Cardiac muscle cell (in vitro differentiated cells and primary cell): ENCODE measurements around the gene APP. TPM values are rescaled to one million over a fixed set of nuclear protein-coding genes. Genes with fewer than 3 reads are reported as not detected.

Source experiments
- DNase-seq, 2 donors: peaks; one replicate each; pipeline versions ENCODE4 v3.0.0 to v3.0.0-alpha.2; 2010 to 2017; ENCODE audit warnings: low read depth in 1 of 2, low spot score in 1 of 2
- H3K27ac ChIP-seq: fragments of 200-600 bp; sonication (generic); 2 replicates; pipeline ENCODE4 v1.5.1; 2016
- H3K27me3 ChIP-seq: fragments of 200-600 bp; sonication (generic); 2 replicates; pipeline ENCODE4 v1.6.0; 2016; ENCODE audit warnings: control low read depth
- H3K36me3 ChIP-seq: fragments of 200-600 bp; sonication (generic); 2 replicates; pipeline ENCODE4 v1.5.1; 2016; ENCODE audit warnings: control low read depth
- H3K4me1 ChIP-seq: fragments of 200-600 bp; sonication (generic); 2 replicates; pipeline ENCODE4 v1.8.1; 2017; ENCODE audit warnings: low read depth, mild to moderate bottlenecking, mixed run types
- H3K4me3 ChIP-seq: fragments of 200-600 bp; sonication (generic); 2 replicates; pipeline ENCODE4 v1.5.1; 2016; ENCODE audit warnings: mild to moderate bottlenecking
- H3K9me3 ChIP-seq: fragments of 200-600 bp; sonication (generic); 2 replicates; pipeline ENCODE4 v1.5.1; 2017; ENCODE audit warnings: low read depth, mild to moderate bottlenecking, control low read depth
- CTCF ChIP-seq: IDR thresholded peaks from 2 replicates; pipeline ENCODE4 v1.5.1; 2012; ENCODE audit warnings: low read depth, mild to moderate bottlenecking, low read length
- polyA plus RNA-seq: library from polyadenylated mRNA; unstranded; fragments of >200 nt; fragmentation: Nextera tagmentation; extraction: Ambion mirVana; gene quantifications from 2 replicates; pipeline ENCODE4 v1.2.1, GENCODE V29; 2016
- total RNA-seq: library from RNA; depleted of rRNA; stranded (reverse); fragments of >200 nt; gene quantifications from 2 replicates; pipeline ENCODE4 v1.2.3, GENCODE V29; 2016

Gene APP
- total and polyA plus RNA-seq, 2 experiments from 2014 or later, result 31.8 to 359 TPM

DNA sequence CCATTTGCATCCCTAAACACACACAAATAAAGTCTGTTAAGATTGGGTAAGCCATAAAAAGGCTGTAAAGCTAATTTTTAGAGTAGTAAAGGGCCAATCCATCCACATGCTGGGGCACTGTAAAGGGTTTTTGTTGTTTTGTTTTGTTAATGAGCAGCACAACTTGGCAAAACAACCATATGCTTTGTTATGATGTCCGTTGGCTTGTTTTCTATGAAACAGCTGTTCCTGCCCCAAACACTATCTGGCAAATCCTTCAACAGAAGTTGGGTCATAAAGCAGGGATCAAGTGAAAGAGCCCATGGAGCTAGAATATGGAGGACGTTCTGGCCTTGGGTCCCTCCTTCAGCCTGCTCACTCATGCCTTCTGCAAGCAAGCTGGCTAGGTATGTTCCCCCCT, 183.6 kb downstream of the APP start:
- no peak overlapping the region for H3K27ac ChIP-seq

GRCh38 chr21:25985990-25986389, 184.6 kb downstream of the APP start:
- H3K27me3 ChIP-seq, result no peaks in the 10 kb centered on the region
- H3K27ac ChIP-seq, result no peak overlapping the region
- no peak for TF ChIP-seq CTCF
- no peak overlapping the region for H3K4me3 ChIP-seq
- H3K4me1 ChIP-seq, result no peaks in the 10 kb centered on the region
- DNase-seq, result no peak
- no peaks in the 10 kb centered on the region for H3K9me3 ChIP-seq
- H3K36me3 ChIP-seq, result peaks cover 11% of the 10 kb centered on the region

More for the DNA sequence above, 183.6 kb downstream of the APP start:
- H3K4me1 ChIP-seq, result no peaks in the 10 kb centered on the region
- no peak for DNase-seq
- no peaks in the 10 kb centered on the region for H3K9me3 ChIP-seq
- H3K4me3 ChIP-seq, result no peak overlapping the region
- H3K27me3 ChIP-seq, result no peaks in the 10 kb centered on the region
- no peak for TF ChIP-seq CTCF
- peaks cover 9% of the 10 kb centered on the region for H3K36me3 ChIP-seq

GRCh38 chr21:25984538-25984937, 186.0 kb downstream of the APP start:
- DNase-seq, result no peak
- no peak overlapping the region for H3K4me3 ChIP-seq
- H3K4me1 ChIP-seq, result no peaks in the 10 kb centered on the region
- no peaks in the 10 kb centered on the region for H3K9me3 ChIP-seq
- H3K36me3 ChIP-seq, result peaks cover 11% of the 10 kb centered on the region
- no peak for TF ChIP-seq CTCF
- no peak overlapping the region for H3K27ac ChIP-seq
- no peaks in the 10 kb centered on the region for H3K27me3 ChIP-seq

DNA sequence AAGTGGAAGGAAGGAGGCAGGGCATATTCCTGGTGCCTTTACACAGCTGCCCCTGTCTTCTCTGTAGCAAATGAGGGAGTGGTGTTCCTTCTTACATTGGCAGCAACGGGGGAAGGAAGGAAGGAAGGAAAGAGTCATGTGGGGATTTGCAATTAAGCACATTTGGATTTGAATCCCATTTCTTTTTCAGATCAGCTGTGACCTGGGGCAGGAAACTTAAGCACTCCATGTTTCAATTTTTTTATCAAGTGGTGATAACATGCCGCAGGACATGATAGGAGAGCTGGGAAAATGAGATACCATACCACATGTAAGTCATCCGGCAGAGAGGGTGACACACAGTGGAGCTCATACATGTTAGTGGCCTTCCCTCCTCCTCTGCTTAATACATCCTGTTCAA, 186.8 kb downstream of the APP start:
- Histone ChIP-seq H3K9me3 (no peaks in the 10 kb centered on the region), H3K4me1 (no peaks in the 10 kb centered on the region), H3K27ac (no peak overlapping the region), H3K27me3 (no peaks in the 10 kb centered on the region), H3K4me3 (no peak overlapping the region), H3K36me3 (peaks cover 11% of the 10 kb centered on the region)
- TF ChIP-seq CTCF, result no peak
- peak in 1 of 2 donors; percentile 65 for DNase-seq

- Histone ChIP-seq H3K4me1 (no peaks in the 10 kb centered on the region), H3K27ac (no peak overlapping the region), H3K4me3 (no peak overlapping the region), H3K36me3 (peaks cover 19% of the 10 kb centered on the region), H3K27me3 (no peaks in the 10 kb centered on the region), H3K9me3 (no peaks in the 10 kb centered on the region)
- no peak for TF ChIP-seq CTCF
- no peak for DNase-seq
Measured at GRCh38 chr21:25980710-25981109, 189.9 kb downstream of the APP start.
